NCI-H2196 (cell line): Measurements from ENCODE around the gene MSMB.
A peak's percentile ranks its signal among the peaks of the same experiment; 100 is the strongest.
"Not testable (repeated sequence)": the region's sequence is repeated elsewhere in the genome, so short reads cannot be mapped to it uniquely, and the experiment has no call there.

Experiments used
- DNase-seq: peaks from one replicate; lab custom pipeline; 2025; ENCODE audit not compliant: unreplicated experiment; lab: John Stamatoyannopoulos, UW

Gene MSMB, protein sequence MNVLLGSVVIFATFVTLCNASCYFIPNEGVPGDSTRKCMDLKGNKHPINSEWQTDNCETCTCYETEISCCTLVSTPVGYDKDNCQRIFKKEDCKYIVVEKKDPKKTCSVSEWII

DNA sequence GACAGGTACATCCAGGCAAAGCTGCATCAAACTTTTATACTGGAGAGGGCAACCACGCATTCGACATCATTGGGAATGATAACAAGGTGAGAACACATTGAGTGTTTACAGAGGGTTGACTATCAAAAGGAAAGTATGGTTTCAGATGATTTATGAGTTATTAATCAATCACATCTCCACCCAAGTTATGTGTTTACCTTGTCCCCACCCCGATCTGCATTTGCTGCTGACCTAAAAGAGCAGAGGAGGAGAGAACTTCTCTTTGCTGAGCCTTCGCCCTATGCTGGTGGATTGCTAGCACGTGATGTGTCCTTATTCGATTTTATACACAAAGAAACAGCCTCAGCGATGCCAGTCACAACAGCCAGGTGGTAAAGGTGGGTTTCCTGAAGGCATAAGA, at the start of gene MSMB:
MSMB (minus strand) TSS at position 9 of the 400 bp plus-strand sequence. CDS start 32 bp downstream, outside the sequence.
- no peak for DNase-seq

DNA sequence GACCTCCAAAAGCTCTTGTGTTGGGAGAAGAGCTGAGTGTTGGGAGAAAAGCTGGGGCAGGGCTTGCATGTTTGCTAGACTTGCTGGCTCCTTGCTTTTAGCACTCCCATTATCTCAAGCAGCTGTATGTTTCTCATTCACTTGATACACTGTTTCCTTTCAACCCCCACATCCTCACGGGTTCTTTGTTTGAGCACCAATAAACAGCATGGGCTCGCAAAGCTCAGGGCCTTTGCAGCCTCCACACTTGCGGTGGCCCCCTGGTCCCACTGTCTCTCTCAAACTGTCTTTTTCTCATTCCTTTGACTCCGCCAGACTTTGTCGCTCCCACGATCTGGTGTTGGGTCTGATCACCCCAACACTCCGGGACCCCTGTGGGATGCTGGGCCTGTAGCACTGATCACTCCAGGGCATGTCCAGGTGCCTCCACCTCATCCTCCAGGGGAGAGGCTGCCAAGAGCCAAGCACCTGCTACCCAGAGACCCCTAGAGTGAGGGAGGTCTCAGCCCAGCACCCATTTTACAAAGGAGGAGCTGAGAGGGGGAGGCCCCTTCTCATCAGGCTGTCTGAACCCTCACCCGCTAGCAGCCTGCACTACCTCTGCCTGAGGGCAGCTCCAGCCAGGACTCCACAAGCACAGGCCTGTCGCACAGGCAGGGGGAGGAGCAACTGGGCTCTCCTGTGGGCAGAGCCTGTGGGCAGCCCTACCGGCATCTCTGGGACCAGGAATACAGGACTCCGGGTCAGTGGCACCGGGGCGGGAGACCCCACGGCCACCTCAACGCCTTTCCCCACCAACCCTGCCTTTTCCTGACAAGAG, 49.1 kb upstream of the MSMB start:
- peak; percentile 22 for DNase-seq

DNA sequence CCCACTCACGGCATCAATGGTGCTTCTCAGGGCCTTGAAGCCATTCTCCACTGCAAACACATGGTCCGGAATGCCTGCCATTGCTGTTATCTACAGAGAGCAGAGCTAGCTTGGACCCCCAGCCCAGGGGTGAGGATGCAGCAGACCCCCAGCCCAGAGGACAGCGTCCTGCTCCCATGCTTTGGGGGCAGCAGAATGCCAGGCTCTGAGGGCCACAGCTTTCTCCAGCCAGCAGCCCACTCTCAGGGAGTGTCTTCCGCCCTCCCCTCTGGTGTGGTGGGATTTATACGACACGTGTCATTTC, 48.1 kb upstream of the MSMB start:
- no peak for DNase-seq

DNA sequence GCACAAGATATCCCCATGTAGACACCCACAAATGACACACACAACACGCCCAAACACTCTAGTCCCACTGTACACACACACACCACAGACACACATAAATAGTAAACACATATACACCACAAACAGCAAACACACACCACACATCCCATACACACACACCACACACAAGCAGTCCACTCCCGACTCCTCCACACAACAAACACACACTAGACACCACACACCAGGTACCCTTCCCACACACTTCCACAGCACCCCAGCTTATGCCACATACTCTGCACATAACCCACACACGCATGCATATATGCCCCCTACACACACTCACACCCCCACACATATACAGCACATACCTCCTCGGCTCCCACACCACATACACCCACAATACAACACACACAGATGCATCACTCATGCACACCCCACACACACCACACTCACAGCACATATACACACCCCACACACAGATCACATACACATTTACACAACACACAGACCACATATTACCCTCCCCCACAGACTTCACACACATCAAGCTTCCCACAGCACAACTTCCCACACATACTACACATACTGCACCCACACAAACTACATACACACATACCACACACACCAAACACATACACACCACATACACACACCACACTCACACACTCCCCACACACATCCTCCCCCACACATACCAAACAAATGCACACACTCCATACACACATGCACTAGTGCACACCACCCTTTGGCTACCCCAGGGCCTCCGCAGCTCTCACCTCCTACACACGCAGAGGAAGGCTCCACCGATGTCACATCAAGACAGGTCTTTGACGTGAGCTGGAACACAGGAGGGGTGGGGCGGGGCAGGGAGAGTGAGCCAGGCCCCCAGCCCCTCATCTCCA, 47.5 kb upstream of the MSMB start:
- DNase-seq = not testable (repeated sequence)

DNA sequence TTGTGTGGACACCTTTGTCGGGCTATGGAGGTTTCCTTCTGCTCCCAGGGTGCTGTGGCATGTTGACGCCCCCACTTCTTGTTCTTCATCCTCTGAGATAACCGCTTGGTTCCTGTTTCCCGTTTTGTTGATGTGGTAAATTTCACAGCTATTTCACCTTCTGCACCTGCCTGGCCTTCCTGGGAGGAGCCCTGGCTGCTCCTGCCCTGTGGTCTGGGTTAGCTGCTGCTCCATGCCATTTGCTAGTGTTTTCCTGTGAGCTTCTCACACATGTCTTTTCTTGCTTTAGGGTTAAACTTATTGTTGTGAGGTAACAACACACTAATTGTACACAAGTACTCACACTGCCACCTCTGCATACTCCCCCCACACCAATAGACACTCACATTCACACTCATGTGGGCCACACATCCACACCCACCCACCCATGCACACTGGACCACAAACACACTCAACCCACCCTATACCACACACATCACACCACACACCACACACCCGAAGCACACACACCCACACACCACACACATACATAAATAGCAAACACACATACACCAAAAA, 46.5 kb upstream of the MSMB start:
- no peak for DNase-seq

DNA sequence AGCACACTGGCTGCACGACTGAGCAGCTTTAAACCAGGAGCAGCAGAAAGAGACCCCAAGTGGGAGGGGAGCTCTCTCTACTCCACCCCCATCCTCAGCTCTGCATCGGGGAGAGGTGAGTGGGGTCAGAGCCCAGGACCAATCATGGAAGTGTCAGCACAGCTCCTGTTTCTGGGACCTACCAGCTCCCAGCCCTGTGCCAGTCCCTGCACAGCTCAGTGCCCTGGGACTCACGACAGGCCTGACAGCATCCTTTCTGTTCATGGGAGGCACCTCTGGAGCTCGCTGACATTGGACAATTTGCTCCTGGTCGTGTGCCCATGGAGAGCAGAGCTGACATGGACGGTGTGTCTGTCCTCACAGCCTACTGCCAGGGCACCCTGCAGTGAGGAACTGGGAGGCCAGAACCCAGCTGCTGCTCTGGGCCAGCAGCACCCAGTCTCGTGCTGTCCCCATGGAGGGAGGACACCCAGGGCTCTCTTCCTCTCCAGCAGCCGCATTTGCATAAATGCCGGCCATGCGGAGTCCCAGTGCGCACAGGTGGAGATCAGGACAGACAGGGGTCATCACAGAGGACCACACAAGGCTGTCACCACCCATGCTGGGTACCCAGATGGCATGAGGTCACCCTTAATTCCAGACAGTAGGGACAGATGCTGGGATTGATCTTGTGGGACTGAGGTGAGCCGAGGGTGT, 45.9 kb upstream of the MSMB start:
- no peak for DNase-seq

DNA sequence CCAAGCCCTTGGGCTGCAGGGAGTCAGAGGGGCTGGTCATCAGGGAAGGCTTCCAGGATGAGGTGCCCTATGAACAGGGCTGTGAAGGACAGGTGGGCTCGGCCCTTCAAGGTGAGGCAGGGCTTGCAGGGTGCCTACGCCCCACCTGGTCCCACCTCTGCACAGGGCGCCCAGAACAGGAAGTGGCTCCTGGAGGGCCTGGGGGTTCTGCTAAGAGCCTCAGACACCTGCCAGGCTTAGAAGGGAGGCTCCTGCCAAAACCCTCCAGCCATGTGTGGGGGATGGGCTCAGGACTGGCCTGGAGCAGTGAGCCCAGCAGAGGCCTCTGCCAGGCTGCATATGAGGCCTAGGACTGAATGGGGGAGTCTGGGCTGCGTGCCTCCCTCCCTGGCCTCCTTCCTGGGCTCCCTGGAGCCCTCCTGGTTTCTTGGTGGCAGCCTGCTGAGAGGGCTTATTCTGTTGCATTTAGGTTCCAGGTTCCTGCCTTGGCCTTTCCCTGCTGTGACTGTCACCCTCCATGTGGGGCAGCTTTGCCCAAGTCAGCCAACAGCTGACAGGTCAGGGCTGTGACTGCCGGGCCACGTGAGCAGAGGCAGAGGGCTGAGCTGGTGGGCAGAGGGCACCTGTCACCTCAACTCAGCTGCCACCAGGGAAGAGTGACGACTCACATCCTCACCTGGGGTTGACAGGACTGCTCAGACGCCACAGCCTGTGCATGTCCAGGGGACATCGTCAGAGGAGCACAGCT, 45.2 kb upstream of the MSMB start:
- no peak for DNase-seq

DNA sequence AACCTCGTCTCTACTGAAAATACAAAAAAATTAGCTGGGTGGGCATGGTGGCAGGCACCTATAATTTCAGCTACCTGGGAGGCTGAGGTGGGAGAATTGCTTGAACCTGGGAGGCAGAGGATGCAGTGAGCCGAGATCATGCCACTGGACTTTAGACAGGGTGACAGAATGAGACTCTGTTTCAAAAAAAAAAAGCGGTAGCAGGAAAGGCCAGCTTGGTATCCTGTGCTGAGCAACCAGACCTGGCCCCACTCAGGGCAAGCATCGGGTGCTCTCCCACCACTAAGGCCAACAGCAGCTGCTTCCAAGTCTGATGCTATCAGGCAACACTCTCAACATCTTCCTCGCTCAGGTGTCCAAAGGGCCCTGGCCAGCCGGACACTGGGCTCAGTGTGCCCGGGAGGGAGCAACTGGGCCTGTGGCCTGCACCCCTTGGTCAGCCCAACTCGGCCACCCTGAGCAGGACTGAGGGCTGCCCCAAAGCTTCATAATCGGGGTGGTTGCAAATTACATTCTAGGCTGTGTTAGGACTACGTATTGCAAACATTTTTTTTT, 44.3 kb upstream of the MSMB start:
- DNase-seq = no peak

DNA sequence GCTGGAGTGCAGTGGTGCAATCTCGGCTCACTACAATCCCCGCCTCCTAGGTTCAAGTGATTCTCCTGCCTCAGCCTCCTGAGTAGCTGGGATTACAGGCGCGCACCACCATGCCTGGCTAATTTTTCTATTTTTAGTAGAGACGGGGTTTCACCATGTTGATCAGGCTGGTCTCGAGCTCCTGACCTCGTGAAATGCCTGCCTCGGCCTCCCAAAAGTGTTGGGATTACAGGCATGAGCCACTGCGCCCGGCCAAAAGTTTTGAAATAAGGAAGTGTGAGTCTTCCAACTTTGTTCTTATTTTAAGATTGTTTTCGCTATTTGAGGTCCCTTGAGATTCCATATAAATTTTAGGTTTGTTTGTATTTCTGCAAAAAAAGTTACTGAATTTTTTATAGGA, 41.3 kb upstream of the MSMB start:
- DNase-seq = not testable (repeated sequence)

DNA sequence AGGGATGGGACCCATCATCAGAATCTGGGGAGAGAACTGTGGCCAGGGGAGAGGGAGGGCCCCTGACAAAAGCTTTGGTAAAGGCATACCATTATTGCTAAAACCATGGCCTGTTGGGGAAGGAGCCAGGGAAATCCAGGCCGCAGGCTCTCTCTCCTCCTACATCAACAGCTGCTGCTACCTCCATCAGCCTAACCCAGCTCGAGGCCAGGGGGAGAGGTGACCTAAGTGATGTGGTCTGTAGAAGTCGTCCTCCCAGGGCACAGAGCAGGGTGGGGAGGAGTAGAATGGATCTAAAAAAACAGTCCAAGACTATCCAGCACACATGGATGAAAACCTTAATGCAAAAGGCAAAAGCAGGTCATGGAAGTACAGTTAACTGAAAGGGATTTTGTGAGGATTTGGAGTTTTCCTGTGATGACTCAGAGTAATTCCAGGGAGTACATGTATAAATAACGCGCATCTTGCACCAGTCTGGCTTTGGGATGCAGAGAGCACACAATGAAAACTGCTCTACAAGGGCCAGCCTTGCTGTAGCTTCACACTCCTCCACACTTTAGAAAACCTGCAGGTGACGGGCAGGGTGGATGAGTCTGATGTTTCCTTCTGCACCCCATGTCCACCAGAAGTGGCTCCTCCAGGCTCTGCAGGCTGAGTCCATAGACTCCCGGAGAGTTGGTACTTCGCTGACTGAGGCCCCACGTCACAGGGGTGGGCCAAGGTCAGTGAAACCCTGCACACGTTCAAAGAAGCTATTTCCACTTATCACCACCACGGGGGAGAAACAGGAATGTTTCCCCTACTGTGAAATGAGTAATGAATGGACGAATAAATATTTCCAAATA, 38.5 kb upstream of the MSMB start:
- DNase-seq = no peak

DNA sequence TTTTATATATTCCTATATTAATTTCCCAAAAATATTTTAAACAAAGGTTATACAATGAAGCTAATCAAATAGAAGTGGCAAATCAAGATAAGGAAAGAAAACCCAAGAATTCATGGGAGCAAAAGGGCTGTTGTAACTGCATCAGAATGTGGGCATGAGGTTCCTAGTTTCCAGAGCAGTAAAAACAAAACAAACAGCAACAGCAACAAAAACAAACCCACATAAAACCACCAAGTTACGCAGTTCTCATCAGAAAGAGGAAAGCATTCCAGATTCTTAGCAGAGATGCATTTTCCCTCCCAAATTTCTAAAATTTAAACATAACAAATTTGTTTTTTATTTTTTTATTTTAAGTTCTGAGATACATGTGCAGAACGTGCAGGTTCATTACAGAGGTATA, 34.8 kb upstream of the MSMB start:
- no peak for DNase-seq

DNA sequence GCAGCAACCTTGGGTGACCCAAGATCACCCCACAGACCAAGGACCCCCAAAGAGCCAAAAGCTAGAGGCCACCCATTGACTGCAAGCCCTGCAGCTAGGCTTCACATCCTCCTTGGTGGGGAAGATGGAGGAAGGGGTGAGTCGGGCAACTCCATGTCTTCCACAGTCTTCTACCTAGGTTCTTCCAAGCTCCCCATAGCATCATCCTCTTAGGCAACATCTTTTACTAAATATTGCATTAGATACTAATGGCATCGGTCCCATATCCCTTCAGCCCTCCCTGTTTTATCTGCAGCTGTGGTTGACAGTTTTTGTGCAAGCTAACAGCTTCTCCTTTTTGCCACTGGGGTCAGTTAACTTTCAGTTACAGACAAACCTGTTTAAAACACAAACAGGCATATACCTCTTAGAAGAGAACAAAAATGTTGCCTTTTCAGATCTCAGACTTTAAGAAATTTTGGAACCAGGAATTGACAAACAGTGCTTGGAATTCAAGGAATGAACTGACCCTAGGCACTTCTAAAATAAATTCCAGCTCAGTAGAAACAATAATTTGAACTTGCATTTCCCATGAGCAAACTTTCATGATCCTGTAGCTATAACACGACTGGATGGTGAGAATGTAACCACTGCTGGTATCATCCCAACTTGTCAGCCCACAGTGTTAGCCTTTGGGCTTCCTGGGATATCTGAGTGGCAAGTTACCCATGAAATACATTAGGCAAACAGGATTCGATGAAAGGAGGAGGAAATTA, 33.9 kb upstream of the MSMB start:
- no peak for DNase-seq

DNA sequence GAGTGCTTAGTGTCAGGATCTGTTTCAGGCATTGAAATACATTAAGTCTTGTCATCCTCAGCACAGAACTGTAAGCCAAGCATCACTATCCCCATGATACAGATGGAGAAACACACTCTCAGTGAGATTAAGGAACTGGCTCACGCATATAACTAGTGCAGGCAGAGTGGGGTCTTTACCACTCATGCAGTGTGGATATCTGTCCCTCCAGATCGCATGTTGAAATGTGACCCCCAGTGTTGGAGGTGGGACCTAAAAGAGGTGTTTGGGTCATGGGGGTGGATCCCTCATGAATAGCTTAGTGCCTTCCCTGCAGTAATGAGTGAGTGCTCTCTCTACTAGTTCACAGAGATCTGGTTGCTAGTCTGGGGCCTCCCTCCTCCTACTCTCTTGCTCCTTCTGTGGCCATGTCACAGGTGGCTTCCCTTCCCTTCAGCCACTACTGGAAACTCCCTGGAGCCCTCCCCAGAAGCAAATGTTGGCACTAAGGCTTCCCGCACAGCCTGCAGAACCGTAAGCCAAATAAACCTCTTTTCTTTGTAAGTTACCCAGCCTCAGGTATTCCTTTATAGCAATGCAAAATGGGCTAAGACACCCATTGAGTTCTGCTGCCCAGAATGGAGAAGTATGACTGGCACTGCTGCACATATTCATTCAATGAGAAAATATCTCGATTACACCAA, 31.8 kb upstream of the MSMB start:
- DNase-seq = no peak

DNA sequence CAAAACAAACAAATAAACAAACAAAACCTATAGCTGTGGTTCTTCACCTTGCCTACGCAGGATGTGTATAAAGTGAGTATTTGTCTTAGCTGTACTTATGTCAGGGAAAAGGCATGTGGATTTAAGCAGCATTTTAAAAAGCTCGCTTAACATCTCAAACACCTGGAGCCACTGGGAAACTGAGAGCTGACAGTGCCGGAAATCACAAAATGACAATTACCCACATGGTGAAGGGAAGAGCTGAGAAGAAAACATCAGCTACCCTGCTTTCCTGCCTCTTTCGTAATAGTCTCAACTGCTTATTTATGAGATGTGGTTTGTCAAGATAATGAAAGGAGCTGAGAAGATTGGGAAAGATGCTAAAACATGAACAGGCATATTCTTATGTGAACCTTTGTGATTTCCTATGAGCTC, 31.1 kb upstream of the MSMB start:
- DNase-seq = no peak

DNA sequence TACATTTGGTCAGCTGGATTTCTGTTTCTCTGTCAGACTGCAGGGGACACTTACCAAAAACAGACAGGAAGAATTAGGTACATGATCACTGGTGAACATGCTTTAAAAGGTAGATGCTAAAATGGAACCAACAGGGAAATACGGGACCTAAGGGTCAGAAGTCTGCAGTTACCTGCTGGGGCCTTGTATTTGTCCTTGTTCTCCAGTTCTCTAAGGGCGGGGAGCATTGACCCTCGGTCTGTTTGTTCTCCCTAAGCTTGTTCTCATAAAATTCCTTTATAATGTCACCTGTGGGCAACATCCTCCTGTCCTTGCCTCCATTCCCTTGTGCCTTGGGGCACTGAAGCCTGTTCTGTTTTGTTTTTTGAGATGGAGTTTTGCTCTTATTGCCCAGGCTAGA, 29.8 kb upstream of the MSMB start:
- no peak for DNase-seq

DNA sequence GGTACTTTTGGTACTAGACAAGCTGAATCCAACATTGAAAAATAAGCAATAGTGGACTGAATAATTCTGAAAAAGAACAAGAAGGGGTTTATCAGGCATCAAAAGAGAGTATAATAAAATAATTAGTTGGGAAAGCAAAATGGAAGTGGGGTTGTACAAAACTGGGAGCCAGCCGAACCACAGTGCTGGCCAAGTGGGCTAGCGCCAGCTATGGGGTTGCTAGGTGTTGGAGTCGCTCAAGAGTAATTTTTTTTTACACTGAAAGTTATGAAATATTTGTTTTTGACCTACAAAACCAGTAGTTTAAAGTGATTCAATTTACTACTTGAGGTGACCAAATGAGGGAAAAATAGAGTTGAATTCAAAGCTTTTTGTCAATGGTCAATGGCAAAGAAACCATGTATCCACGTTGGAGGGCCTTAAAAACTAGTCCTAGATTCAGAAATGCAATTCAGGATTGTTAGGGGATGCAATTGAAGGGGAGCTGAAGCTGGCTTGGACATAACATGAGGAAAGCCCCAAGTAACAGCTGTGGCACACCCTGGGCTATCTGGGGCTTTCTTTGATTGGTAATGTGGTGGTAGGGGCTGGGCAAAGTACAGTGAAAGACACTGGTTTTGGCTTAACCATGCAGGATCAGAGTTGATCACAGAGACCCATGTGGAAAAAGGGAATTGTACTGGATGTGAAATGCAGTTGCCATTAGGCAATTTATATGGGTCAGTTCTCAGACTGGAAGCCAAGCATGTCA, 28.3 kb upstream of the MSMB start:
- DNase-seq = no peak

DNA sequence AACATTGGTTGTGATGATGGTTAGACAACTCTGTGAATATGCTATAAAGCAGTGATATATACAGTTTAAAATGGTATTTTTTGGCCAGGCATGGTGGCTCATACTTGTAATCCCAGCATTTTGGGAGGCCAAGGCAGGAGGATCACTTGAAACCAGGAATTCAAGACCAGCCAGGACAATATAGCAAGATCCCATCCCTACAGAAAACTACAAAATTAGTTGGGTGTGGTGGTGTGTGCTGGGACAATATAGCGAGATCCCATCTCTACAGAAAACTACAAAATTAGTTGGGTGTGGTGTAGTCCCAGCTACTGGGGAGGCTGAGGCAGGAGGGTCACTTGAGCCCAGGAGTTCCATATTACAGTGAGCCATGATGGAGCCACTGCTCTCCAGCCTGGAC, 27.5 kb upstream of the MSMB start:
- DNase-seq = no peak
